ENCODE results near the gene MRPS6.

GRCh38 chr21:34073749-34074282, 438 bp downstream of the MRPS6 start:
- TF ChIP-seq POLR2A (IDR thresholded peaks at IDR 0.05; ENCODE audit: low read length) (no peak), GATA1 (IDR thresholded peaks at IDR 0.05; ENCODE audit: low read depth, low read length) (no peak)
